ENCODE measurements around the gene STK16.

STK16 gene

DNA sequence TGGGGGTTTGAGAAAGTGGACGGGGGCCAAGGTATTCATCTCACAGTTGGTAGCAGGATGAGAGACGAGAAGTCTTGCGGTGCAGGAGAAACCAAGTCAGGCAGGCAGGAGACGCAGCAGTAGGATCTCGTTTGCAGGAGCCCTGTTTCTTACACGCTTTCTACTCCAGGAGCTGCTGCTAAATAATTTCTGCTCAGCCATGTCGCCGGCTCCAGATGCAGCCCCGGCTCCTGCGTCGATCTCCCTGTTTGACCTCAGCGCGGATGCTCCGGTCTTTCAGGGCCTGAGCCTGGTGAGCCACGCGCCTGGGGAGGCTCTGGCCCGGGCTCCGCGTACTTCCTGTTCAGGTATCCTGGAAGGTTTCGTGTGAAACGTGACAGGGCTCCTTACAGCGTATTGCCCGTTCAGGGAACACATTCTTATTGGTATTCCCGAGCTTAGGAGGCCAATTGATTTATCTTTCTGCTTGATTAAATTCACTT lies 15.2 kb upstream of the STK16 start:
- Histone ChIP-seq H3K4me2 (ENCODE audit: insufficient read depth, low read length, poor library complexity, severe bottlenecking) (peak overlapping the region; percentile 83), H3K18ac (ENCODE audit: low read length) (peak overlapping the region; percentile 59), H2AFZ (ENCODE audit: low read length) (peak overlapping the region; percentile 85), H3K4me1 (ENCODE audit: control insufficient read depth in 2 of 2, insufficient read depth in 1 of 2, low read depth in 1 of 2, low read length in 2 of 2) (peaks cover 5 to 6% of the 10 kb centered on the region in 2 donors), H2BK5ac (ENCODE audit: low read length) (no peak overlapping the region), H4K8ac (ENCODE audit: low read depth, low read length) (no peak overlapping the region), H2BK120ac (ENCODE audit: low read depth, low read length) (no peak overlapping the region), H2BK15ac (ENCODE audit: low read length) (no peak overlapping the region), H3K4ac (ENCODE audit: low read length) (no peak overlapping the region), H3K36me3 (replicated peaks in 1 of 2; ENCODE audit: control insufficient read depth in 2 of 2, insufficient read depth in 2 of 2, low read length in 2 of 2) (peaks cover 33 to 56% of the 10 kb centered on the region in 2 donors), H3K27me3 (ENCODE audit: control insufficient read depth in 3 of 3, insufficient read depth in 3 of 3, low read depth in 1 of 3, low read length in 3 of 3) (no peaks in the 10 kb centered on the region), H3K23ac (ENCODE audit: low read depth, low read length, poor library complexity) (peak overlapping the region; percentile 90), H3K9me3 (replicated peaks in 1 of 2; ENCODE audit: control insufficient read depth in 2 of 2, insufficient read depth in 1 of 2, low read depth in 1 of 2, low read length in 2 of 2) (no peaks in the 10 kb centered on the region), H2BK12ac (ENCODE audit: low read length) (no peak overlapping the region), H3K27ac (replicated peaks; ENCODE audit: low read length) (peak overlapping the region; percentile 87), H3K9ac (ENCODE audit: low read depth, low read length, poor library complexity) (peak overlapping the region; percentile 73), H3K4me3 (ENCODE audit: low read length in 2 of 2) (peak overlapping the region; percentile 66 to 94), H4K91ac (ENCODE audit: low read depth, low read length, poor library complexity) (no peak overlapping the region), H3K14ac (ENCODE audit: low read length) (no peak overlapping the region), H2AK5ac (ENCODE audit: low read depth, low read length) (no peak overlapping the region), H3K79me1 (ENCODE audit: low read depth, low read length) (peaks cover 16% of the 10 kb centered on the region)
- no CpG with 5 or more reads among the region's 24 CpGs for WGBS, 2 donors (ENCODE audit: extremely low coverage in 2 of 2, insufficient read length in 2 of 2, insufficient replicate concordance in 1 of 2)
- DNase-seq (ENCODE audit: low spot score) = no peak

DNA sequence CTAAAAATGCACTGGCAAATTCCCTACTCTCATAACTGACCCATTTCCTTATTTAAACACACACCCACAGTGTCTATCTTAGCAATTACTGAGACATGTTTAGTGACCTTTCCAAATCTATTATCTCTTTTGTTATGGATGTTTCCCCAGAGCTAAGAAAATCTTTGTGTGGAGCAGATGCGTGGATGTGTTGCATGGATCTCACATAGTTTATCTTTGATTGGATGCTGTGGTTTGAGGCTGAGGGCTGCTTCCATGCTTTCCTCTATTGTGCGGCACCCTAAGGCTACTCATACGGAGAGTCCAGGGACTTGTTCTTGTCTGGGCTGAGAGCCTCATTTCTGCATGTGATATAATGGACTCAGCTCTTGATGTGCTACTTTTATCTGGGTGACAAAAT lies 10.9 kb upstream of the STK16 start:
- Histone ChIP-seq H3K4me1 (ENCODE audit: control insufficient read depth in 2 of 2, insufficient read depth in 1 of 2, low read depth in 1 of 2, low read length in 2 of 2) (peaks cover 0 to 2% of the 10 kb centered on the region in 2 donors), H3K9me3 (replicated peaks in 1 of 2; ENCODE audit: control insufficient read depth in 2 of 2, insufficient read depth in 1 of 2, low read depth in 1 of 2, low read length in 2 of 2) (no peaks in the 10 kb centered on the region), H2AFZ (ENCODE audit: low read length) (no peak overlapping the region), H2AK5ac (ENCODE audit: low read depth, low read length) (no peak overlapping the region), H3K14ac (ENCODE audit: low read length) (no peak overlapping the region), H3K4ac (ENCODE audit: low read length) (no peak overlapping the region), H3K79me1 (ENCODE audit: low read depth, low read length) (no peaks in the 10 kb centered on the region), H2BK120ac (ENCODE audit: low read depth, low read length) (no peak overlapping the region), H2BK12ac (ENCODE audit: low read length) (no peak overlapping the region), H4K91ac (ENCODE audit: low read depth, low read length, poor library complexity) (no peak overlapping the region), H3K4me2 (ENCODE audit: insufficient read depth, low read length, poor library complexity, severe bottlenecking) (no peak overlapping the region), H3K18ac (ENCODE audit: low read length) (no peak overlapping the region), H4K8ac (ENCODE audit: low read depth, low read length) (no peak overlapping the region), H3K27ac (replicated peaks; ENCODE audit: low read length) (no peak overlapping the region), H2BK15ac (ENCODE audit: low read length) (no peak overlapping the region), H3K23ac (ENCODE audit: low read depth, low read length, poor library complexity) (no peak overlapping the region), H2BK5ac (ENCODE audit: low read length) (no peak overlapping the region), H3K27me3 (ENCODE audit: control insufficient read depth in 3 of 3, insufficient read depth in 3 of 3, low read depth in 1 of 3, low read length in 3 of 3) (no peaks in the 10 kb centered on the region), H3K4me3 (ENCODE audit: low read length in 2 of 2) (no peak overlapping the region), H3K9ac (ENCODE audit: low read depth, low read length, poor library complexity) (no peak overlapping the region), H3K36me3 (replicated peaks in 1 of 2; ENCODE audit: control insufficient read depth in 2 of 2, insufficient read depth in 2 of 2, low read length in 2 of 2) (peaks cover 50 to 78% of the 10 kb centered on the region in 2 donors)
- no peak for DNase-seq (ENCODE audit: low spot score)
- WGBS, 2 donors (ENCODE audit: extremely low coverage in 2 of 2, insufficient read length in 2 of 2, insufficient replicate concordance in 1 of 2) = no CpG with 5 or more reads among the region's 3 CpGs

DNA sequence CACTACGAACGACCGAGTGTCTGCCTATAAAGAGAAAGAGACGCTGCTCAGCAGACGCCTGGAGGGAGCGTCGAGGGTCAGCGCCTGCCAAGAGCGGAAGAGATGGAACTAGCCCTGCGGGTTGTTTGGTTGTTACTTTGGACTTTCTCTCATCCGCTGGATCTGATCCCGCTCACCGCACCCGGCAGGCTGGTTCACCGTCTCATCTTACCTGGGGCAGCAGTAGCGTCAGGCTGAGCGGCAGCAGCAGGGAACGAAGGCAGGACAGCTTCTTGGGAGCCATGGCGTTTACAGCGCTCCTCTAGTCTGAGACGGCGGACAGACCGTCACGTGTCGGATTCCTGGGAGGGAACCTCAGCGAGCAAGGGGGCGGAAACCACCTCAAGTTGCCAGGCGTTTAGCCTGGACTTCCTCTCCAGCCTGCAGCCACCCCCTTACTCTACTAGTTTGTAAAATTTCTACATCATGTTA lies 2.0 kb upstream of the STK16 start:
- Histone ChIP-seq H2AFZ (ENCODE audit: low read length) (no peak overlapping the region), H2BK120ac (ENCODE audit: low read depth, low read length) (no peak overlapping the region), H3K4me2 (ENCODE audit: insufficient read depth, low read length, poor library complexity, severe bottlenecking) (no peak overlapping the region), H3K9me3 (replicated peaks in 1 of 2; ENCODE audit: control insufficient read depth in 2 of 2, insufficient read depth in 1 of 2, low read depth in 1 of 2, low read length in 2 of 2) (no peaks in the 10 kb centered on the region), H3K4ac (ENCODE audit: low read length) (no peak overlapping the region), H3K18ac (ENCODE audit: low read length) (no peak overlapping the region), H3K27ac (replicated peaks; ENCODE audit: low read length) (no peak overlapping the region), H3K9ac (ENCODE audit: low read depth, low read length, poor library complexity) (no peak overlapping the region), H4K91ac (ENCODE audit: low read depth, low read length, poor library complexity) (no peak overlapping the region), H2BK12ac (ENCODE audit: low read length) (no peak overlapping the region), H4K8ac (ENCODE audit: low read depth, low read length) (no peak overlapping the region), H3K4me3 (ENCODE audit: low read length in 2 of 2) (no peak overlapping the region), H2BK15ac (ENCODE audit: low read length) (no peak overlapping the region), H3K36me3 (replicated peaks in 1 of 2; ENCODE audit: control insufficient read depth in 2 of 2, insufficient read depth in 2 of 2, low read length in 2 of 2) (peaks cover 12 to 35% of the 10 kb centered on the region in 2 donors), H2AK5ac (ENCODE audit: low read depth, low read length) (no peak overlapping the region), H3K79me1 (ENCODE audit: low read depth, low read length) (no peaks in the 10 kb centered on the region), H3K23ac (ENCODE audit: low read depth, low read length, poor library complexity) (peak overlapping the region; percentile 35), H3K27me3 (ENCODE audit: control insufficient read depth in 3 of 3, insufficient read depth in 3 of 3, low read depth in 1 of 3, low read length in 3 of 3) (no peaks in the 10 kb centered on the region), H3K4me1 (ENCODE audit: control insufficient read depth in 2 of 2, insufficient read depth in 1 of 2, low read depth in 1 of 2, low read length in 2 of 2) (peaks cover 6 to 8% of the 10 kb centered on the region in 2 donors), H3K14ac (ENCODE audit: low read length) (no peak overlapping the region), H2BK5ac (ENCODE audit: low read length) (no peak overlapping the region)
- WGBS, 2 donors (ENCODE audit: extremely low coverage in 2 of 2, insufficient read length in 2 of 2, insufficient replicate concordance in 1 of 2) = no CpG with 5 or more reads among the region's 28 CpGs
- no peak for DNase-seq (ENCODE audit: low spot score)

DNA sequence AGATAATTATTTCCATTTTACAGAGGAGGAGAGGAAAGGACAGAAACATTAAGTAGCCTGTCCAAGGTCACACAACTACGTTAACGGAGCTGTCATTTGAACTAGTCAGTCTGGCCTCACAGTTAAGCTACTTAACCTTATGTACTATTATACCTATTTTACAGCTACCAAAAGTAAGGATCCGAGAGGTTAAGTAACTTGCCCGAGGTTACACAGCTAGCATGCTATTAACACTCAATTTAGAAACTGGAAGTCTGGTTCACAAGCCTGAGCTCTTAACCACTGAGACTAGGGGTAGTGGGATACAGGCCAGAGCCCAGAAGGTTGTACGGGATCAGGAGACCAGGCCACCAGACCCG lies 511 bp upstream of the STK16 start:
- H4K91ac ChIP-seq (ENCODE audit: low read depth, low read length, poor library complexity) = no peak overlapping the region
- no peak overlapping the region for H2BK12ac ChIP-seq (ENCODE audit: low read length)
- no peak overlapping the region for H2BK15ac ChIP-seq (ENCODE audit: low read length)
- no peaks in the 10 kb centered on the region for H3K27me3 ChIP-seq (ENCODE audit: control insufficient read depth in 3 of 3, insufficient read depth in 3 of 3, low read depth in 1 of 3, low read length in 3 of 3)
- peak overlapping the region; percentile 86 to 89 for H3K4me3 ChIP-seq (ENCODE audit: low read length in 2 of 2)
- H3K4ac ChIP-seq (ENCODE audit: low read length) = no peak overlapping the region
- H2BK120ac ChIP-seq (ENCODE audit: low read depth, low read length) = no peak overlapping the region
- no peak for DNase-seq (ENCODE audit: low spot score)
- peak overlapping the region; percentile 92 for H2AFZ ChIP-seq (ENCODE audit: low read length)
- H3K9me3 ChIP-seq (replicated peaks in 1 of 2; ENCODE audit: control insufficient read depth in 2 of 2, insufficient read depth in 1 of 2, low read depth in 1 of 2, low read length in 2 of 2) = no peaks in the 10 kb centered on the region
- H3K4me1 ChIP-seq (ENCODE audit: control insufficient read depth in 2 of 2, insufficient read depth in 1 of 2, low read depth in 1 of 2, low read length in 2 of 2) = peaks cover 6 to 10% of the 10 kb centered on the region in 2 donors
- H2AK5ac ChIP-seq (ENCODE audit: low read depth, low read length) = no peak overlapping the region
- peak overlapping the region; percentile 99 for H3K4me2 ChIP-seq (ENCODE audit: insufficient read depth, low read length, poor library complexity, severe bottlenecking)
- no peaks in the 10 kb centered on the region for H3K79me1 ChIP-seq (ENCODE audit: low read depth, low read length)
- no peak overlapping the region for H3K18ac ChIP-seq (ENCODE audit: low read length)
- no peak overlapping the region for H3K9ac ChIP-seq (ENCODE audit: low read depth, low read length, poor library complexity)
- no peak overlapping the region for H3K27ac ChIP-seq (replicated peaks; ENCODE audit: low read length)
- H2BK5ac ChIP-seq (ENCODE audit: low read length) = no peak overlapping the region
- peak overlapping the region; percentile 96 for H3K23ac ChIP-seq (ENCODE audit: low read depth, low read length, poor library complexity)
- H4K8ac ChIP-seq (ENCODE audit: low read depth, low read length) = no peak overlapping the region
- no CpG with 5 or more reads among the region's 6 CpGs for WGBS, 2 donors (ENCODE audit: extremely low coverage in 2 of 2, insufficient read length in 2 of 2, insufficient replicate concordance in 1 of 2)
- H3K14ac ChIP-seq (ENCODE audit: low read length) = no peak overlapping the region
- H3K36me3 ChIP-seq (replicated peaks in 1 of 2; ENCODE audit: control insufficient read depth in 2 of 2, insufficient read depth in 2 of 2, low read length in 2 of 2) = peaks cover 13 to 27% of the 10 kb centered on the region in 2 donors

All from neuronal stem cell (in vitro differentiated cells).